HCEC 1CT (cell line): ENCODE results near the gene OR51B6.
A peak's percentile ranks its signal among the peaks of the same experiment; 100 is the strongest.
"Not testable (repeated sequence)": the region's sequence is repeated elsewhere in the genome, so short reads cannot be mapped to it uniquely, and the experiment has no call there.

Source experiments
- DNase-seq: peaks from one replicate; pipeline ENCODE4 v3.0.0-alpha.2; 2017

Gene OR51B6

GRCh38 chr11:5351208-5351607, at the start of gene OR51B6:
TSS of gene OR51B6 (plus strand) at chr11:5351508. CDS start at chr11:5351508, 0 bp downstream.
- no peak for DNase-seq

DNA sequence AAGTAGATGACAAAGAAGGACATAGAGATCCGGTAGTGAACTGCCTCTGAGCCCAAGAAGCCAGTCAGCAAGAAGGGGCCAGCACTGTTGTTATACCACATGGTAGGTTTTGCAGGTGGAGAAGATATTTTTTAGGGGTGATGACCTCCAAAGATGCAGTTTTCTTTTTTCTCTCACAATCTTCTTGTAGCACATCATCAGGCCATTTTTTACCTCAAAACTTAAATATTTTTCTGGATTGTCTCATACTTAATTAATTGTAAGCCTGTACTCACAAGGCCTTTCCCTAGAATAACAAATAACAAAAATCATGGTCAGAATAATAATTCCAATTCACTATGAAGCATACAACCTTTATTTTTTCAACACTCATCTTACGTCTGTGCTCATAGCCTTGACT, 49.5 kb upstream of the OR51B6 start, which contains the start of gene OR51B4:
Gene OR51B4, minus strand, starts transcription at position 101 of the 400 bp plus-strand sequence. Its CDS starts 0 bp downstream, at position 101.
- no peak for DNase-seq

DNA sequence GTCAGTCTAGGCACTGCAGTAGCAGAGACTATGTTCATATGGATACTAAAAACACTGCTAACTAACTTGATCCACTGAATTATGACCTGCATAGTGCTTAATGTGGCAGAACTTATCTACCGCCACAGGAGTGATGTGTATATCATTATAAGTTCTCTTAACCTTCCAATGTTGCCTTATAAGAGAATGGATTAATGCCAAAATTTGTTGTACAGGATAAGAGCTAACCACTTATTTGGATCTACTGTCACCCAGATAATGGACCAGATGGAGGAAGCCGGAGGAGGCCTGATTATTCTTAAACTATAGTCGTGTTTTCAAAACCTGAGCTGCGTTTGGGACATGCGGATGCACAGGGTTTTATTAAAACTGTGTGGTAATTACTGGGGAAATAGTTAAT, 47.7 kb upstream of the OR51B6 start:
- no peak for DNase-seq

DNA sequence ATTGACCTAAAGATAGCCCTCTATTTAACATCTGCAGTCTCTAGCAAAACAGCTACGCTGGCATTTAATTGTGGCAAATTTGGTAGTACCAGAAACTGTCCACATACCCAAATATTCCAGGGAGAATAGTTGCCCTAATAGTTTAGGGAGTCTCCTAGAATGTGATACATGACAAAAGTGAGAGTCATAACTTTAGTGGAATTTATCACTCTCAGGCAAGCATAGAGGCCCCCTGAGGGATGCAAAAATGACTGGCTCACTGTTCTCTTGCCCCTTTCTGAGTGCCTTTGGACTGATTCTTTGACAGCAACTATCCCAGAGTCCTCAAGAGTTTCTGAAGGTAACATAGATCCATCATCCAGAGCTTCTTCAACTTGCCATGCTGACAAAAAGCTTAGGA, 47.3 kb upstream of the OR51B6 start:
- no peak for DNase-seq

DNA sequence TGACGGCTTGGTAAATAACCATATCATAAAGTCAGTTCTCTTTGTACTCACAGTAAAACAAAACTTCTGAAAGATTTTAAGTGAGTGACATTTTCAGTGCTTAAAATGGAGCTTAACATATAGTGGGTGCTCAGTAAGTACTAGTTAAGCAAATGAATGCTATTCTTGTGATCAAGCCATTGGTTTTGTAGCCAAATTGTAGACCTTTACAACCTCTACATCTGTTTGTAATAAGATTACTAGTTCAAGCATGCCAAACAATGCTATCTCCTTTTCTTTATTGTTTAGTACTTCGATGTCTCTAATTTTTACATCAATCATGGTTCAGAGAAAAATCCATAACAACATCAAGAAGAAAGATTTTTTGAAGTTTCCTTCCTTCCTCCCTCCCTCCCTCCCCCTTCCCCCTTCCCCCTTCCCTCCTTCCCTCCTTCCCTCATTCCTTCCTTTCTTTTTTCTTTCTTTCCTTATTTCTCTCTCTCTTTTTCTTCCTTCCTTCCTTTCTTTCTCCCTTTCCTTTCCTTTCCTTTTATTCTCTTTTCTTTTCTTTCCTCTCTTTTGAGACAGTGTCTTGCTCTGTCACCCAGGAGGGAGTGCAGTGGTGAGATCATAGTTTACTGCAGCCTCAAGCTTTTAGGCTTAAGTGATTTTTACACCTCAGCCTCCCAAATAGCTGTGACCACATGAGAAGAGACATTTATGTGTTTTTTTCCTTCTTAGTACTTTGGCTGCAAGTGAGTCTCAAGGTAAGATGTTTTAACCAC, 43.9 kb upstream of the OR51B6 start:
- no peak for DNase-seq

- no peak for DNase-seq
These were observed 40.9 kb upstream of the OR51B6 start for GRCh38 chr11:5310423-5310822.

DNA sequence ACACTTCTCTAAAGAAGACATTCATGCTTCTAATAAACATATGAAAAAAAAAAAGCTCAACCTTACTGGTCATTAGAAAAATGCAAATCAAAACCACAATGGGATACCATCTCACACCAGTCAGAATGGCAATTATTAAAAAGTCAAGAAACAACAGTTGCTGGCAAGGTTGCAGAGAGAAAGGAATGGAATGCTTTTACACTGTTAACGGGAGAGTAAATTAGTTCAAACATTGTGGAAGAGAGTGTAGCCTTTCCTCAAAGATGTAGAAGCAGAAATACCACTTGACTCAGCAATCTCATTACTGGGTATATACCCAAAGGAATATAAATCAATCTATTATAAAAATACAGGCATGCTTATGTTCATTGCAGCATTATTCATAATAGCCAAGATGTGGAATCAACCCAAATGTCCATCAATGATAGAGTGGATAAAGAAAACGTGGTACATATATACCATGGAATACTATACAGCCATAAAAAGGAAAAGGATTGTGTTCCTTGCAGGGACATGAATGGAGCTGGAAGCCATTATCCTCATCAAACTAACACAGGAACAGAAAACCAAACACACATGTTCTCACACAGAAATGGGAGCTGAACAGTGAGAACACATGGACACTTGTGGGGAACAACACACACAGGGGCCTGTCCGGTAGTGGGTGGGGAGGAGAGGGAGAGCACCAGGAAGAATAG, 37.8 kb upstream of the OR51B6 start:
- DNase-seq = not testable (repeated sequence)

DNA sequence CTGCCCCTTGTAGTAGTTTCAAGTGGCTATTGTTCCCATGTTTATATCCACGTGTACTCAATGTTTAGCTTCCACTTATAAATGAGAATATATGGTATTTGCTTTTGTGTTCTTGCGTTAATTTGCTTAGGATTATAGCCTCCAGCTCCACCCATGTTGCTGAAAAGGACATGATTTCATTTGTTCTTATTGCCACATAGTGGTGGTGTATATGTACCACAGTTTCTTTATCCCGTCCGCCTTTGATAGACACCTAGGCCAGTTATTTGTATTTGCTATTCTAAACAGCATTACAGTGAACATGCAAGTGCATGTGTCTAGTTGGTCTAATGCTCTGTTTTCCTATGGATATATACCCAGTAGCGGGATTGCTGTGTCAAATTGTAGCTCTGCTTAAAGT, 34.0 kb upstream of the OR51B6 start:
- no peak for DNase-seq

DNA sequence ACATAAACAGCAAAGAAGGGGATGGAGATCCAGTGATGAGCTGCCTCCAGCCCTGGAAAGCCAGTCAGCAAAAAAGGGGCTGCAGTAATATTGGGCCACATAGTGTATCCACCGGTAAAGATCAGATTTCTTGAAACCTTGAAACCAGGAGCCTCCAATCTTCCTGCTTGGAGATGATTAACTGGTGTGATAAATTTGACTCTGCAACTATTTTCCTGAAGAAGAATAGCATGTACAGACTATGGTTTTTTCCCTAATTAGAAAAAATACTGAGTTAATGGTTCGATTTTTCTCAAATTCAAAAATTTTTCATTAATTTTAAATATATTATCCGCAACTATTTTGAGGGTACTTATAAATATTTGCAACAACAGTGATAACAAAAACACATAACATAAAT, 27.1 kb upstream of the OR51B6 start, which contains the start of gene OR51B2:
Gene OR51B2, minus strand, starts transcription at position 101 of the 400 bp plus-strand sequence. Its CDS starts 0 bp downstream, at position 101.
- DNase-seq = no peak

DNA sequence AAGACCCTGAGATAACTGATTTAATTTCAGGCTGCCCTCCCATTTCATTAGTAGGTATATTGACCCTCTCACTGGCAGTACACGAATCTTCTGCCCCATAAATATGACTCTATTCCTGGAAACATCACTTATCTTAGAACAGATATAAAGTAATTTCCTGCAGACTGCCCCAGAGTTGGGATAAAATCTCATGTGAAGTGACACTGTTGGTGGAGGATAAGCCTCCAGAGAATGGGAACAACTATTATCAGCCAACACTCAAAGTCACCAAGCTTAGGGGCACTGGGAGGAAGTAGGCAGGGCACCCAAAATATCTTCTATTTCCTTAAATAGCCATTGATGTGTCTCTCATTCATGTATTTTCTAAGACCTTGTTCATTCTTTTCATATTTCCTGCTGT, 16.1 kb upstream of the OR51B6 start:
- no peak for DNase-seq

DNA sequence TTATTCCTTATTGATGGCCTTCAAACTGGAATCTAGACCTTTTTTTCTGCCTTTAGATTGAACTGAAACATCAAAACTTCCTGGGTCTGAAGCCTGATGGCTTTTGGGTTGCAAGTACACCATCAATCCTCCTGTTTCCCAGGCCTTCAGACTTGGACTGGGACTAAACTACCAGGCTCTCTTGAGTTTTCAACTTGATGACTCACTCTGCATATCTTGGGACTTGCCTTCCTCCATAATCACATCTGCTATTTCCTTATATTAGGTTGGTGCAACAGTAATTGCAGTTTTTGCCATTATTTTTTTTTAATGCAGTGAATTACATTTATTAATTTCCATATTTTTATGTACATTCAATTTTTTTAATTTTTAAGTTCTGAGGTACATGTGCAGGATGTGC, 15.0 kb upstream of the OR51B6 start:
- peak; percentile 33 for DNase-seq

DNA sequence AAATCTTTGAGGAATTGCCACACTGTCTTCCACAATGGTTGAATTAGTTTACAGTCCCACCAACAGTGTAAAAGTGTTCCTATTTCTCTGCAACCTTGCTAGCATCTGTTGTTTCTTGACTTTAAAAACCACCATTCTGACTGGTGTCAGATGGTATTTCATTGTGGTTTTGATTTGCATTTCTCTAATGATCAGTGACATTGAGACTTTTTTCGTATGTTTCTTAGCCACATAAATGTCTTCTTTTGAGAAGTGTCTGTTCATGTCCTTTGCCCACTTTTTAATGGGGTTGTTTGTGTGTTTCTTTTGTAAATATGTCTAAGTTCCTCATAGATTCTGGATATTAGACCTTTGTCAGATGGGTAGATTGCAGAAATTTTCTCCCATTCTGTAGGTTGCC, 14.1 kb upstream of the OR51B6 start:
- DNase-seq = not testable (repeated sequence)

DNA sequence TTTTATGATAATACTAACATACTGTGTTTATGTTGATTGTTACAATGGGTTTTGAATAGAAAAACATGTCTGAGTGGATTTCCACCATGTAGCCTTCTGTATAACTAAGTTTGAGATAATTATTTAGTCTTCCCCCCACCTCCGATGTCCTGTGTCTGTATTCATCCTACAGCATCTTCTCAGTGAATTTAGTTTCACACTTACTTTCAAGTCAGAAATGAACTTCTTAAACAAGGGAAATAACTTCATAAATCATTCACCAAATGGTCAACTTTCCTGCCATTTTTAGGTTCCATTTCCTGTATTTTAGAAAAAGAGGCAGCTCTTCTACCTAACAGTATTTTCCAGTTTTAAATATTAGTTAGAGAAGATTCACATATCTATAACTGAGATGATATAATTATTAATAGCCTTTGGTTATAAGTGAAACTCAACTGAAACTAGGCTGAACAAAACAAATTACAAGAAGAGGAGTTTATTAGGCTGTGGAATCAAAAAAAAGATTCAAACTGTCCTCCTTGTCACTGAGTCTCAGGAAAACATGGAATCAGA, 11.5 kb upstream of the OR51B6 start:
- no peak for DNase-seq

GRCh38 chr11:5343474-5344335, 7.6 kb upstream of the OR51B6 start, which contains the start of gene OR51B5:
TSS of gene OR51B5 (minus strand) at chr11:5343524. CDS start at chr11:5343524, 0 bp downstream.
- peak; percentile 64 for DNase-seq

- no peak for DNase-seq
These were observed 5.5 kb upstream of the OR51B6 start for GRCh38 chr11:5345831-5346230.

- DNase-seq = no peak
These were observed 2.6 kb upstream of the OR51B6 start for GRCh38 chr11:5348551-5349194.

DNA sequence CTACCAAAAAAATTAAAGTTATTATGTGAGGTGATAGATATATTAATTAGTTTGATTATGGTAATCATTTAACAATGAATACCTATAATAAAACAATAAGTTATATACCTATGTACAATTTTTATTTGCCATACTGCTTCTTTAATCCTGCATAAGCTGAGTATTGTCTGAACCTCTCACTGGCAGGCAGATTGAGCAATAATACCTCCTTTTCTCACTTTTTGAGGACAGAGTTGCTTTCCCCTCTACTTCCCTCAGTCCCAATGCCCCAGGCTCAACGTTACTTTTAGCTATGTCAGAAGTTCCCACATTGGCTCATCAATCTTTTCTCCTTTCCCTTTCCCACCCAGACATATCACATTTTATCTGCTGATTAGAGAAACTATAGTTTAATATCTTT, 1.8 kb upstream of the OR51B6 start:
- no peak for DNase-seq

GRCh38 chr11:5356031-5356430, 4.7 kb downstream of the OR51B6 start:
- DNase-seq = not testable (repeated sequence)

DNA sequence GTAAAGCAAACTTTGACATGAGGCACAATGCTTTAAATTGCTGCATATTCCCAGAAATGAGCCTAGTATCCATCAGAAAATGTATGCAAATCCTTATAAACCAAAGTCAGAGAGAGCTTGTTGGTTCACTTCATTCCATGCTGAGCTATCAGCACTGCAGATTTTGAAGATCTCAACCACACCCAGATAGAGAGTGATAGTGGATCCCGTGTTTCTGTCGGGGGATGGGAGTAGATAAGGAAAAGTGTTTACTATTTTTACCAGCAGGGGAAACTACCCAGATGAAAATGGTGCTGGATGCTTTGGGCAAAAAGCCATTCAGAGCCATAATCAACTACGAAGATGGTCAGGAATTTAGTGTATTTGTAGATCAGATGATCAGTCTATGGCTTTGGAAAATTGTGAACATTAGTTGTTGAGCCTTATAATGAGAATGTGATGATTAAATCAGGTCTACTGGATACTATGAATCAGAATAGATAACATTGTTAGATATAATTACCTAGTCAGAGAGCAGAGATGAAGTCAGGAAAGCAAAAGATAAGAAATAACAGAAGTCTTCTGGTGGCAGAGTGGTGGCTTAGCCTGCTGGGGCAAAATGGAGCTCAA, 10.8 kb downstream of the OR51B6 start:
- DNase-seq = no peak

DNA sequence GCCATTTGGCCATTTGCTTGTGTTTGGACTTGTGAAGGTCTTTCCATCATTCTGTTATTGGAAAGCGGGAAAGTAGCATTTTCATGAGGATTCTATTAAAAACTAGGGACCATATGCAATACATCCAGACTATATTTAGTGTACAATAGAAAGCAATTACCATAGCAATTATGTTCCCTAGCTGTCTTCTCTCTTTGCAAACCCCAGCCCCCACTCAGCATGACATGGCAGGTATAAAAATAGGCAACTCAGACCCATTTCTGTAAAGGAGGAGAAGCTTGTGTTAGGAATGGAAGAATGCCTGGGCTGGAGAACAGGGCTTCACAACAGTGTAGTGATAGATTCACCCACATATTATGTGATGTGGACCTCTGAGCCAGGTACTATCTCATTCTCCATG, 12.4 kb downstream of the OR51B6 start:
- DNase-seq = no peak

DNA sequence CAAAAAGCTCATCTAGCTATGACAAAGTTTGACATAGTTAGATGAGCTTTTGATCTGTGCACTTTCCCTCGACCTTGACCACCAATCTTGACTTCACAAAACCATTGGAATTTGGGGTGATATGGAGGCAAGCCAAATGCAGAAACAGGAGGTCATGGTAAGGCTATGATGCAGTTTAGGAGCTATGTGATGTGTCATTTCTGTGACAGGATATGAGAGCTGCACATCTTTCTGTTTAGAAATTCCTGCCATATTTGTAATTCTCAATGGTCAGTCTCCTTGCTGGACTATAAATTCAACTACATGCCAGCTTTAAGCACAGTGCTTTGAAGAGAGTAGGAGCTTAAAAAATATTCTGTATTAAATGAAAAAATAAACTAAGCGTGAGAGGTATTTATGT, 12.9 kb downstream of the OR51B6 start:
- DNase-seq = peak; percentile 96

DNA sequence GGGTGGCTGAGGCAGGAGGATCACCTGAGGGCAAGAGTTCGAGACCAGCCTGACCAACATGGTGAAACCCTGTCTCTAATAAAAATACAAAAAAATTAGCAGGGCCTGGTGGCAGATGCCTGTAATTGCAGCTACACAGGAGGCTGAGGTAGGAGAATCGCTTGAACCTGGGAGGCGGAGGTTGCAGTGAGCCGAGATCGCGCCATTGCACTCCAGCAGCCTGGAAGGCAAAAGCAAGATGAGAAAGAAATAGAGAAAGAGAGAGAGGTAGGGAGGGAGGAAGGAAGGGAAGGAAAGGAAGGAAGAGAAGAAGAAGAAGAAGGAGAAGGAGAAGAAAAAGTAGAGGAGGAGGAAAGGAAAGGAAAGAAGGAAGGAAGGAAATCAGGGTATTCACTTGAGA, 15.1 kb downstream of the OR51B6 start:
- DNase-seq = not testable (repeated sequence)
